GM12873 (cell line): Measurements from ENCODE around the gene ATG7.

Experiments used
- CTCF ChIP-seq: IDR thresholded peaks from 2 replicates; pipeline ENCODE4 v1.5.1; 2012; ENCODE audit warnings: low read depth, mild to moderate bottlenecking, moderate library complexity, low read length, control low read depth; ENCODE audit not compliant: insufficient read depth; ENCODE audit errors: missing control alignments

The ATG7 gene

GRCh38 chr3:11461226-11461625 is 189.0 kb downstream of the ATG7 start:
- TF ChIP-seq CTCF = no peak

GRCh38 chr3:11463591-11463990 is 191.4 kb downstream of the ATG7 start:
- no peak for TF ChIP-seq CTCF

- no peak for TF ChIP-seq CTCF
Measured at GRCh38 chr3:11464356-11464755, 192.2 kb downstream of the ATG7 start.

- TF ChIP-seq CTCF = no peak
Measured at GRCh38 chr3:11465744-11466616, 193.8 kb downstream of the ATG7 start.

- no peak for TF ChIP-seq CTCF
Measured at GRCh38 chr3:11467875-11468274, 195.7 kb downstream of the ATG7 start.

- no peak for TF ChIP-seq CTCF
Measured at GRCh38 chr3:11470031-11470853, 198.0 kb downstream of the ATG7 start.

GRCh38 chr3:11475324-11475723 is 203.1 kb downstream of the ATG7 start:
- no peak for TF ChIP-seq CTCF
